Activated CD8-positive, alpha-beta T cell treated with anti-CD3 and anti-CD28 coated beads for 36 hours (primary cell): ENCODE data around the gene CDH18. TPM values are rescaled to one million over a fixed set of nuclear protein-coding genes. Genes with fewer than 3 reads are reported as not detected.
"Not testable (repeated sequence)": the region's sequence is repeated elsewhere in the genome, so short reads cannot be mapped to it uniquely, and the experiment has no call there.

Experiments used
- ATAC-seq: fragments of 200-7000 bp; cut with Tn5 transposase; one replicate; pipeline ENCODE4 v1.10.0; 2021; ENCODE audit warnings: mild to moderate bottlenecking, moderate library complexity
- CTCF ChIA-PET: fragments of 350-600 bp; sonication (Branson Sonifier 250); formaldehyde crosslinking; loops from one replicate; lab custom pipeline; 2021; ENCODE audit warnings: antibody characterized with exemption; lab: Charles Lee
- POLR2A ChIA-PET: fragments of 350-600 bp; sonication (Branson Sonifier 250); formaldehyde crosslinking; loops from one replicate; lab custom pipeline; 2021; ENCODE audit warnings: antibody characterized with exemption; lab: Charles Lee
- DNase-seq: peaks from one replicate; pipeline ENCODE4 v3.0.0-alpha.2; 2020
- H3K27ac Mint-ChIP-seq: one replicate; pipeline ENCODE4 v1.8.0; 2021; ENCODE audit warnings: mild to moderate bottlenecking, mixed read lengths
- H3K27me3 Mint-ChIP-seq: one replicate; pipeline ENCODE4 v1.8.0; 2021; ENCODE audit warnings: mixed read lengths
- H3K36me3 Mint-ChIP-seq: one replicate; pipeline ENCODE4 v1.8.0; 2021; ENCODE audit warnings: low read depth, mixed read lengths
- H3K4me1 Mint-ChIP-seq: one replicate; pipeline ENCODE4 v1.8.0; 2021; ENCODE audit warnings: low read depth, mixed read lengths
- H3K4me3 Mint-ChIP-seq: one replicate; pipeline ENCODE4 v1.8.0; 2021; ENCODE audit warnings: mild to moderate bottlenecking, moderate library complexity, mixed read lengths
- H3K9me3 Mint-ChIP-seq: one replicate; pipeline ENCODE4 v1.8.0; 2021; ENCODE audit warnings: mixed read lengths
- CTCF ChIP-seq: fragments of 200-600 bp; IDR thresholded peaks from one replicate; pipeline ENCODE4 v1.8.0; 2022; ENCODE audit warnings: antibody characterized with exemption, mild to moderate bottlenecking
- intact Hi-C: fragments of 100-400 bp; cut with micrococcal nuclease; formaldehyde crosslinking; loops from one replicate; pipeline ENCODE4 v1.10.0; 2022
- total RNA-seq, 2 experiments: library from RNA; stranded (reverse); gene quantifications; one replicate each; pipeline ENCODE4 v1.2.3, GENCODE V29; 2021

Gene CDH18
- total RNA-seq, 2 experiments from 2014 or later: not detected

- intact Hi-C loops: no loop called here
- H3K36me3 Mint-ChIP-seq: no peaks in the 10 kb centered on the region
- no peak overlapping the region for H3K27ac Mint-ChIP-seq
- POLR2A ChIA-PET: no interaction called here
- H3K4me3 Mint-ChIP-seq: no peak overlapping the region
- no peaks in the 10 kb centered on the region for H3K27me3 Mint-ChIP-seq
- DNase-seq (no peak), ATAC-seq (no peak)
- no peak for TF ChIP-seq CTCF
- H3K9me3 Mint-ChIP-seq: peaks cover 32% of the 10 kb centered on the region
- H3K4me1 Mint-ChIP-seq: no peaks in the 10 kb centered on the region
- CTCF ChIA-PET: no interaction called here
Measured at GRCh38 chr5:19837536-19838174, 150.3 kb downstream of the CDH18 start.

GRCh38 chr5:19835442-19835841, 152.6 kb downstream of the CDH18 start:
- Mint-ChIP-seq H3K9me3 (peaks cover 32% of the 10 kb centered on the region), H3K4me1 (no peaks in the 10 kb centered on the region), H3K4me3 (no peak overlapping the region), H3K27me3 (no peaks in the 10 kb centered on the region), H3K27ac (no peak overlapping the region), H3K36me3 (no peaks in the 10 kb centered on the region)
- no peak for TF ChIP-seq CTCF
- intact Hi-C loops: no loop called here
- CTCF ChIA-PET: no interaction called here
- POLR2A ChIA-PET: no interaction called here
- ATAC-seq (no peak), DNase-seq (no peak)

- H3K4me3 Mint-ChIP-seq, H3K9me3 Mint-ChIP-seq, DNase-seq, H3K27ac Mint-ChIP-seq, intact Hi-C loops, CTCF ChIA-PET, H3K4me1 Mint-ChIP-seq, POLR2A ChIA-PET, ATAC-seq, H3K27me3 Mint-ChIP-seq, H3K36me3 Mint-ChIP-seq: not testable (repeated sequence)
Measured at GRCh38 chr5:19812720-19813119, 175.3 kb downstream of the CDH18 start.

GRCh38 chr5:19806756-19807155, 181.2 kb downstream of the CDH18 start:
- ChIA-PET CTCF (no interaction called here), POLR2A (no interaction called here)
- intact Hi-C loops: no loop called here
- Mint-ChIP-seq H3K27me3 (no peaks in the 10 kb centered on the region), H3K9me3 (peaks cover 3% of the 10 kb centered on the region), H3K4me1 (no peaks in the 10 kb centered on the region), H3K4me3 (no peak overlapping the region), H3K27ac (no peak overlapping the region), H3K36me3 (no peaks in the 10 kb centered on the region)
- ATAC-seq (no peak), DNase-seq (no peak)
- TF ChIP-seq CTCF: no peak

- DNase-seq: no peak
- POLR2A ChIA-PET: no interaction called here
- no peak for ATAC-seq
- no peak overlapping the region for H3K27ac Mint-ChIP-seq
- intact Hi-C loops: no loop called here
- no peaks in the 10 kb centered on the region for H3K27me3 Mint-ChIP-seq
- no peaks in the 10 kb centered on the region for H3K4me1 Mint-ChIP-seq
- CTCF ChIA-PET: no interaction called here
- peaks cover 4% of the 10 kb centered on the region for H3K9me3 Mint-ChIP-seq
- no peak for TF ChIP-seq CTCF
- H3K36me3 Mint-ChIP-seq: no peaks in the 10 kb centered on the region
- H3K4me3 Mint-ChIP-seq: no peak overlapping the region
Measured at GRCh38 chr5:19802686-19803085, 185.3 kb downstream of the CDH18 start.
